KMS-11 (cell line): ENCODE data around the gene SPATA6L.

Experiments
- H2AFZ ChIP-seq: fragments of 200-600 bp; sonication (generic); 2 replicates; pipeline ENCODE4 v1.6.1; 2016; ENCODE audit warnings: antibody characterized with exemption, mixed run types, low read depth
- H3K27ac ChIP-seq: fragments of 200-600 bp; sonication (generic); 2 replicates; pipeline ENCODE4 v1.6.1; 2016; ENCODE audit warnings: mild to moderate bottlenecking, mixed run types
- H3K27me3 ChIP-seq: fragments of 200-600 bp; sonication (generic); 2 replicates; pipeline ENCODE4 v1.6.1; 2017; ENCODE audit warnings: mild to moderate bottlenecking, low read depth, mixed run types, moderate library complexity; ENCODE audit not compliant: insufficient read depth
- H3K36me3 ChIP-seq: fragments of 200-600 bp; sonication (generic); 2 replicates; pipeline ENCODE4 v1.6.1; 2017; ENCODE audit warnings: mild to moderate bottlenecking, mixed run types; ENCODE audit not compliant: insufficient read depth
- H3K4me1 ChIP-seq: fragments of 200-600 bp; sonication (generic); 2 replicates; pipeline ENCODE4 v1.6.1; 2016; ENCODE audit warnings: mild to moderate bottlenecking, low read depth, mixed run types; ENCODE audit not compliant: poor library complexity, severe bottlenecking
- H3K4me2 ChIP-seq: fragments of 200-600 bp; sonication (generic); 2 replicates; pipeline ENCODE4 v1.7.0; 2016; ENCODE audit warnings: mild to moderate bottlenecking, mixed run types
- H3K4me3 ChIP-seq: fragments of 200-600 bp; sonication (generic); IDR thresholded peaks from 2 replicates; pipeline ENCODE4 v1.6.1; 2017; ENCODE audit warnings: low read depth, low read length, mixed read lengths; ENCODE audit not compliant: insufficient read depth
- H3K79me2 ChIP-seq: fragments of 200-600 bp; sonication (generic); 2 replicates; pipeline ENCODE4 v1.6.1; 2016; ENCODE audit warnings: low read depth, mixed run types; ENCODE audit not compliant: insufficient read depth
- H3K9ac ChIP-seq: fragments of 200-600 bp; sonication (generic); 2 replicates; pipeline ENCODE4 v1.6.1; 2016; ENCODE audit warnings: mild to moderate bottlenecking, mixed run types
- H4K20me1 ChIP-seq: fragments of 200-600 bp; sonication (generic); 2 replicates; pipeline ENCODE4 v1.6.1; 2016; ENCODE audit warnings: mild to moderate bottlenecking, mixed run types; ENCODE audit not compliant: insufficient read depth
- CTCF ChIP-seq: fragments of 200-600 bp; sonication (generic); conservative IDR thresholded peaks from 2 replicates; pipeline ENCODE4 v1.6.1; 2017; ENCODE audit warnings: low read depth, mild to moderate bottlenecking, antibody characterized with exemption, low read length, moderate library complexity, mixed read lengths

The SPATA6L gene

GRCh38 chr9:4670591-4670990, 4.3 kb upstream of the SPATA6L start:
- H3K79me2 ChIP-seq: no peaks in the 10 kb centered on the region
- H3K4me3 ChIP-seq: no peak overlapping the region
- no peaks in the 10 kb centered on the region for H4K20me1 ChIP-seq
- no peak overlapping the region for H3K27ac ChIP-seq
- peaks cover 8% of the 10 kb centered on the region; the same call in 1 of the 2 replicates for H3K27me3 ChIP-seq
- TF ChIP-seq CTCF: no peak
- H3K4me2 ChIP-seq: no peak overlapping the region
- H3K4me1 ChIP-seq: peaks cover 4% of the 10 kb centered on the region
- no peak overlapping the region for H3K9ac ChIP-seq
- H3K36me3 ChIP-seq: no peaks in the 10 kb centered on the region
- no peak overlapping the region for H2AFZ ChIP-seq

GRCh38 chr9:4669890-4670289, 3.6 kb upstream of the SPATA6L start:
- no peak overlapping the region for H3K27ac ChIP-seq
- H3K4me1 ChIP-seq: peaks cover 6% of the 10 kb centered on the region
- TF ChIP-seq CTCF: no peak
- H3K79me2 ChIP-seq: no peaks in the 10 kb centered on the region
- no peaks in the 10 kb centered on the region for H3K36me3 ChIP-seq
- no peak overlapping the region for H3K4me2 ChIP-seq
- peaks cover 8% of the 10 kb centered on the region; the same call in 1 of the 2 replicates for H3K27me3 ChIP-seq
- H3K4me3 ChIP-seq: no peak overlapping the region
- H4K20me1 ChIP-seq: no peaks in the 10 kb centered on the region
- H3K9ac ChIP-seq: no peak overlapping the region
- H2AFZ ChIP-seq: no peak overlapping the region

GRCh38 chr9:4668604-4669003, 2.3 kb upstream of the SPATA6L start:
- H3K4me2 ChIP-seq: no peak overlapping the region
- no peak overlapping the region for H2AFZ ChIP-seq
- no peak overlapping the region for H3K9ac ChIP-seq
- H3K4me1 ChIP-seq: peaks cover 10% of the 10 kb centered on the region
- H3K36me3 ChIP-seq: no peaks in the 10 kb centered on the region
- H3K27ac ChIP-seq: no peak overlapping the region
- no peaks in the 10 kb centered on the region for H3K79me2 ChIP-seq
- no peaks in the 10 kb centered on the region for H4K20me1 ChIP-seq
- TF ChIP-seq CTCF: no peak
- no peak overlapping the region for H3K4me3 ChIP-seq
- H3K27me3 ChIP-seq: peaks cover 8% of the 10 kb centered on the region; the same call in 1 of the 2 replicates

- Histone ChIP-seq H3K4me3 (no peak overlapping the region), H3K4me2 (no peak overlapping the region), H3K9ac (no peak overlapping the region)
Measured at GRCh38 chr9:4667681-4668080, 1.4 kb upstream of the SPATA6L start.

More at GRCh38 chr9:4667681-4668080, 1.4 kb upstream of the SPATA6L start:
- no peak overlapping the region for H3K27ac ChIP-seq
- H2AFZ ChIP-seq: no peak overlapping the region
- TF ChIP-seq CTCF: no peak
- H3K79me2 ChIP-seq: no peaks in the 10 kb centered on the region
- no peaks in the 10 kb centered on the region for H4K20me1 ChIP-seq
- H3K36me3 ChIP-seq: no peaks in the 10 kb centered on the region
- peaks cover 19% of the 10 kb centered on the region for H3K4me1 ChIP-seq
- H3K27me3 ChIP-seq: peaks cover 8% of the 10 kb centered on the region; the same call in 1 of the 2 replicates
